Measurements from ENCODE around the gene PHF19. TPM values are rescaled to one million over a fixed set of nuclear protein-coding genes. Genes with fewer than 3 reads are reported as not detected.

PHF19 gene
- total and polyA plus RNA-seq, 8 donors = 37.0 to 55.0 (median 45.7) TPM

GRCh38 chr9:120875643-120875953, 1.4 kb downstream of the PHF19 start:
- intact Hi-C loops (cut with DNase I) = no loop called here
- Histone ChIP-seq H3K9me3 (no peaks in the 10 kb centered on the region), H3K27ac (peak overlapping the region; percentile 94), H3K36me3 (peaks cover 0 to 23% of the 10 kb centered on the region in 2 donors), H3K4me3 (peak overlapping the region; percentile 56 to 85), H3K4me1 (peaks cover 2 to 35% of the 10 kb centered on the region in 2 donors), H3K27me3 (no peaks in the 10 kb centered on the region)
- ATAC-seq (no peak), DNase-seq (no peak)
- TF ChIP-seq CTCF (IDR thresholded peaks at IDR 0.05) = no peak

- peak overlapping the region; percentile 94 for H3K27ac ChIP-seq
- no peaks in the 10 kb centered on the region for H3K9me3 ChIP-seq
- ATAC-seq (no peak), DNase-seq (no peak)
- H3K36me3 ChIP-seq = peaks cover 0 to 23% of the 10 kb centered on the region in 2 donors
- peak overlapping the region in 1 of 2 donors; percentile 85 for H3K4me3 ChIP-seq
- intact Hi-C loops (cut with DNase I) = no loop called here
- H3K4me1 ChIP-seq = peaks cover 2 to 35% of the 10 kb centered on the region in 2 donors
- H3K27me3 ChIP-seq = no peaks in the 10 kb centered on the region
- TF ChIP-seq CTCF (IDR thresholded peaks at IDR 0.05) = no peak
These were observed 1.8 kb downstream of the PHF19 start for GRCh38 chr9:120875195-120875565.

GRCh38 chr9:120874226-120875194, 2.5 kb downstream of the PHF19 start:
- DNase-seq (no peak), ATAC-seq (no peak)
- TF ChIP-seq CTCF (IDR thresholded peaks at IDR 0.05) = no peak
- Histone ChIP-seq H3K27me3 (no peaks in the 10 kb centered on the region), H3K4me3 (no peak overlapping the region), H3K36me3 (peaks cover 0 to 23% of the 10 kb centered on the region in 2 donors), H3K4me1 (peaks cover 2 to 39% of the 10 kb centered on the region in 2 donors), H3K27ac (no peak overlapping the region), H3K9me3 (no peaks in the 10 kb centered on the region)
- intact Hi-C loops (cut with DNase I) = loop anchor here in 1 of 2 donors (5.0 kb wide), 1 partner anchor 63 kb away; no protein-coding TSS in a partner anchor

- peak in 2 of 4 donors; percentile 70 to 80 for DNase-seq
- intact Hi-C loops (cut with DNase I) = loop anchor here in 1 of 2 donors (5.0 kb wide), 1 partner anchor 64 kb away; no protein-coding TSS in a partner anchor
These were observed 3.5 kb downstream of the PHF19 start for GRCh38 chr9:120873512-120873911.

More at GRCh38 chr9:120873512-120873911, 3.5 kb downstream of the PHF19 start:
- Histone ChIP-seq H3K27me3 (no peaks in the 10 kb centered on the region), H3K9me3 (no peaks in the 10 kb centered on the region), H3K27ac (peak overlapping the region in 1 of 2 donors; percentile 28), H3K4me1 (peaks cover 2 to 44% of the 10 kb centered on the region in 2 donors), H3K4me3 (no peak overlapping the region), H3K36me3 (peaks cover 0 to 23% of the 10 kb centered on the region in 2 donors)
- no peak for TF ChIP-seq CTCF (IDR thresholded peaks at IDR 0.05)
- ATAC-seq = peak; percentile 9

Measured in left lung (tissue), 10 donors.